NAMALWA (cell line): ENCODE data around the gene ALG1.
"Not testable (repeated sequence)": the region's sequence is repeated elsewhere in the genome, so short reads cannot be mapped to it uniquely, and the experiment has no call there.

Source experiments
- DNase-seq: peaks from one replicate; pipeline ENCODE4 v3.0.0-alpha.2; 2015; ENCODE audit warnings: low spot score

Gene ALG1

DNA sequence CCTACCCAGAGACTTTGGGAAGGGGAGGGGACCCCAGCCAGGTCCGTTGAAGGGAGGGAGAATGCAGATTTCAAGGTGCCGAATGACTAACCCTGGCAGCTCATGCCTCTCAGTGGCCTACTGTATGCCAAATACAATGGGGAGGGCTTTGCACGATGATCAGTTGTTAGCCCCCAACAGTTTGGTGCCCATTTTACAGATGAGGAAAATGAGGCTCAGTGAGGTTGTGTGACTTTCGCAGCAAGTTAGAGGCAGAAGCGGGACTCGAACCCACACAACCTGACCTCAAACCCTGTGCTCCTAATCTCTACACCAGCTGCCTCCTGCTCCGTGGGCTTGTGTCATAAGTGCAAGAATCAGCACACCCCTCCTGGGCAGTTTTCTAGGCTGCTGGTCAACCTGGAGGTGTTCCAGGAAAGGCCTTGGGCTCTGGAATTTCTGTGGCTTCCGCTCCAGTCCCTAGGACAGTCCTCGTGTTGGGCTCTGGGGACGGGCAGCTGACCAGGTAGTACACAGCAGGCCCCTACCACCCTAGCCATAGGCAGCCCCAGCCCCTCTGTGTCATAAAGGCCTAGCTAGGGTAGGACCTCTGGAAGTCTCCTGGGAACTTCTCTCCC, 26.0 kb upstream of the ALG1 start:
- DNase-seq: no peak

DNA sequence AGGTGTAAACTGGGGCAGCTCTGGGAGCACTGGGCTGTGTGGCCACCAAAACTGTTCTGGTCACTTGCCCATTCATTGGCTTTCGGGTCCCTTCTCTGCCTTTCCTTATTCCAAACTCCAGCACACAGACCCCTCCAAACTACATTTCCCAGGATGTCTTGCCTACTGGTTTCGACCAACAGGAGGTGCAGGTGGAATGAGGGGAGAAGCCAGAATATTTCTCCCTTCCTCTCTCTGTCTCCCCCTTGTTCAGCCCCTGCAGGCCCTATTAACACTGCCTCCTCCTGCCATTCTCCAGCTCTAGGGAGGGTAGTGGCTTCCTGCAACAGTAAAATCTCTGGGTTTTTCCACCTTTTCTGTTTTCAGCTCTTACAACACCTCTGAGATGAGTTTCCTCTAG, 24.7 kb upstream of the ALG1 start:
- DNase-seq: no peak

DNA sequence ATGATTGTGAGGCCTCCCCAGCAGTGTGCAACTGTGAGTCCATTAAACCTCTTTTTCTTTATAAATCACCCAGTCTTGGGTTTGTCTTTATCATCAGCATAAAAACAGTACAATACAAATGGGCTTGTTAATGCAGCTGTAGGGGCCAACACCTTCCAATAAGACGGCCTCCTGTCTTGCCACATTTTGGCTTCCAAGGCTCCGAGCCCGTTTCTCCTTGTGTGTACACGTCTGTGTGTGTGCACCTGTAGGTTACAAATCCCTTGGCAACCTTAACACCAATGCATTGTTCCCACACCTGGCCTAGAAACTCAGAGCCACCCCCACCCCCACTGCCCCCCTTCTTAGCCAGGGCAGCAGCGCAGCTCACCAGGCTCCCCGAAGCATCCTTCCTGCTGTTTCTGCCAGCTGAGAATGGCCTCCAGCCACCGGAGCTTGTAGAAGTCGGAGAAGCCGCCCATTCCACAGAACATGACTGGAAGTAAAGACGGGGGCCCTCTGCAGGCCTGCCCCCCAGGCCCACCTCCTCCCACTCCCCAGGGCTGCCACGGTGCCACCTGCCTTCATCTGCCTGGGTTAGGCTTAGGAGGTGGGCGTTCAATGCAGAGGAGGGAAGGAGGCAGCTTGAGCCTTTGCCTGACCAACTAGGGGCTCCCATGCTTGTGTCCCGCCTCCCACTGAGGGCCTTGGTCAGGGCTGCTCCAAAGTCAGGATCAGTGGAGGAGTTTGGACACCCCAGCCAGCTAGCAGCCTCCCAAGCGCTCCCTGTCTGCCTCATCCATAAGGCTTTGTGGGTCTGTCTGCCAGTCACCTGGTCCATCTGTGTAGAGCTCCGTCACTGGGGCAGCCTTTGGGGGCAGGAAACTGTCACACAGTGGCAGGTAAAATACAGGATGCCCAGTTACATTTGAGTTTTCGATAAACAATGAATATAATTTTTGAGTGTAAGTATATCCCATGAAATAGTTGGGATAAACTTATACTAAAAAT, 16.5 kb upstream of the ALG1 start:
- no peak for DNase-seq

DNA sequence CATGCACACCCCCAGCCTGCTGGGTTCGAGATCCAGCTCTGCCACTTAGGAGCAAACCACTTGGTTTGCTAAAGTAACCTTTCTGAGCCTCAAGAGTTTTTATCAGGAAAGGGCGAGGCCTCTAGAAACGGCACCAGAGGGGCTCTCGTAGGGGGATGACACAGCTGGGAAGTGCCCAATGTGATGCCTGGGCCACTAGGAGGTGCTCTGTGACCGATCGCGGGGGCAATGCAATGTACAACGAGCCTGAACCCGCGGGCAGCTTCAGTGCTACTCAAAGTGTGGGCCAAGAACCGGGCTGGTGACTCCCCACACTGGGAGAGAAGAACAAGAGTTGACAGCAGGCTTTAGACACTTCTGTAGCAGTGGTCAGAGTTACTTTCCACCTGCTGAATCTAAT, 15.3 kb upstream of the ALG1 start:
- peak; percentile 77 for DNase-seq

DNA sequence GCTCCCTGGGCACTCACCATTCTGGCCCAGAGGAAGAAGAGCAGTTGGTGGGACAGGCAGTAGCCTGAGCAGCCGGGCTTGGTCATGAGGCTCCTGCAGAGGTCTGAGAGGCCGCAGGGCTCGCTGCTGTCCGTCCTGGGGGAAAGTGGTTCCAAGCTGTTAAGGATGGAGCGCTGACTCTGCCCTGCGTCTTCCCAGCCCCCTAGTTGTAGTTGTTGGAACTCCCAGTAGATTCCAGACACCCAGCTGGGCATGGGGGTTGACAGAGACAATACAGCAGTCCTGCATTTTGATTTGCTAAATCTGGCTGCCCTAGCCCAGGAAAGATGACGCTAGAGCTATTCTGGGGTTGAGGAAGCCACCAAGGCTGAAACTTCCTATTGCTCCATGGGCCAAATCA, 13.2 kb upstream of the ALG1 start:
- no peak for DNase-seq

DNA sequence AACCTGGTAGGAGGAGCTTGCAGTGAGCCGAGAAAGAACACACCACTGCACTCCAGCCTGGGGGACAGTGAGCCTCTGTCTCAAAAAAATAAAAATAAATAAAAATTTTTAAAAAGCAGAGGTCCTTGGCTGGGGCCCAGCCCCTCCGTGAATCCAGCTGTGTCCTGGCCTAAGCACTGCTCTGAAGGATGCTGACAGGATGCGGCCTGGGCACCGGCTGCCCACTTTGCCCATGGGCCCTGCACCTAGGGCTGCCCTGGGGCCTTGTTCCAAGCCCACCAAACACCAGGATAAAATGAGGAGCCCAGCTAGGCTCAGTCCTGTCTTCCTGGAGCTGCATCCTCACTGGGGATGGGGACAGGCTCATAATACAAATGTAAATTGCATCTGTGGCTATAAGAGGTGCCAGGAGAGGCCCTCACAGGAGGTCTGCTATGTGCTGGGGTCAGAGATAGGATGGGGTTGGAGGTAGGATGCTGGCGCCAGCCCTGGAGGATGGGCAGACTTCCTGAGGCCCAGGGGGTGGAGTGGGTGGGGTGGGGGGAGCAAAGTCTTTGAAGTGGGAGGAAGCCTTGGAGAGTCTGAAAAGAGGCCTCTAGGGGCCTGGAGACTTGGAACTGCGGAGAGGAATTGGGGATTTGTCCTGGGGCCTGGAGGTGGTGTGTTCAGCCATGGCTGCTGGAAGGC, 12.1 kb upstream of the ALG1 start:
- no peak for DNase-seq

DNA sequence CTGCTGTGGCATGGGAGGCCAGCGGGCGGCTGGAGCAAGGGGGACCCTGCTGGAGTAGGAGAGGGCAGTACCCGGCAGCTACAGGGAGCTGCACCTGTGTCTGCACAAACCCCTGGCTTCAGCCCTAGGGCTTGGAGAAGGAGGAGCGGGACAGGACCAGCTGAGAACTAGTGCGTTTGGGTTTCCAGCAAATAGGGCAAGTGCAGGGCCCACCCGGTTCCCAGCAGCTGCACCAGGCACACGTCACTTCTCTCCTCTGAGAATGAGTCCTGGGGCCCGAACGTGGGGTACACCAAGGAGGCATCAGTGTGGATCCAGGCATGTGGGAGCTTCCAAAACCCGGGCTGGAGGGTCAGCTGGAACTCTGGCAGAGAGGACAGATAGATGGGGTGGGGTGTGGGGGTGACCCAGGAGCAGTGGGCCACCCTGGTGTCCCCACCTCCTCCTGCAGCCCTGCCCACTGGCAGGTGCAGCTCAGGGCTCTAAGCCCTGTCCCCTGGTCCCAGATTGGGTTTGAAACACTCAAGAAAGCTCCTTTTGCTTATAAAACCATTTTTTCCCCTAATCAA, 11.5 kb upstream of the ALG1 start:
- DNase-seq: no peak

DNA sequence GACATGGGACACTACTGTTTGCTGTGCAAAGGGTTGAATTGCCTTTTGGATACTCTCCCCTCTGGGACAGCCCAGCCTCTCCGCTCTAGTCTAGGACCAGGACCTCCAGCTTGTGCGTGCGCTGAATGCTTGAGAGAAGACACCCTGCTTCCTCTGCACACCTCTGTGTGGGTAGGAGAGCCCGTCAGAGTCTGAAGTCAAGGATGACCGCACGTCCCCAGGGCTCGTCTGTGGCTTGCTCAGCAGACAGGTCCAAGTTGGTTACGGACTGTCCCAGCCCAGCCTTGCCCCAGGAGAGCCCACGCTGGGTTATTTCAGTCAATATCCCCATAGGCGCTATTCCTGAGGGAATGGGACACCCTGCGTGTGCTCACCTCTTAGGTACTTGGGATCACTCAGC, 9.6 kb upstream of the ALG1 start:
- DNase-seq: no peak

DNA sequence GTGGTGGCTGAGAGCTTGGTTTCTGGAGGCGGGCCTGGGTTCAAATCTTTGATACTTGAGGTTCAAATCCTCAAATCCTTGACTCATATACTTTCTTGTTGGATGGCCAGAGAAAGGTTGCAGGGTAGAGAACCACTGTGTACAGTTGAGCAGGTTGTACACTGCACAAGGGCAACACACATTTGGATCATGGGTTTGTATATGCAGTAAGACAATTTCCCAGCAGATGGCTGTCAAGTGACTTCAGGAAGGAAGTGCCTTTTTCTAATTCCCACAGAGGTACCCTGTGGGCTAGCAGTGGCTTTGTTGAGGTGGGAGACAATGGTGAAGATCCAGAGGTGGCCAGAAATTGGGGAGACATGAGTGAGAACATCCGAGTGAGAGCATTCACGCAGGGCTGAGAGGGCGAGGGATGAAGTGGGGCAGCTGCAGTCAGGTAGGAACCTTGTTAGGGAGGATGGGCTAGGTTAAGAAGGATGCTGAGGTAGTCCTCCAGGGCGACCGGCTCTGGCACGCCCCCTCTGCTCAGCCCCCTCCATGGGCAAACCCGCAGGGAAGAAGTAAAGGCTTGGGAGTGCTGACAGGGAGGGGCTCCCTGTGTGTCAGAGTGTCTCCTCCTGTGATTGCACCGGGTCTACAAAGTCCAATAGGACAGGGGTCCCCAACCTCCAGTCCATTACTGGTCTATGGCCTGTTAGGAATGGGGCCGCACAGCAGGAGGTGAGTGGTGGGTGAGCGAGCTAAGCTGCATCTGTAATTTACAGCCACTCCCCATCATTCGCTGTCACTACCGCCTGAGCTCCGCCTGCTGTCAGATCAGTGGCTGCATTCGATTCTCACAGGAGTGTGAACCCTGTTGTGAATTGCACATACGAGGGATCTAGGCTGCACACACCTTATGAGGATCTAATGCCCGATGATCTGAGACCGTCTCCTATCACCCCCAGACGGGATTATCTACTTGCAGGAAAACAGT, 8.6 kb upstream of the ALG1 start:
- peak; percentile 35 for DNase-seq

DNA sequence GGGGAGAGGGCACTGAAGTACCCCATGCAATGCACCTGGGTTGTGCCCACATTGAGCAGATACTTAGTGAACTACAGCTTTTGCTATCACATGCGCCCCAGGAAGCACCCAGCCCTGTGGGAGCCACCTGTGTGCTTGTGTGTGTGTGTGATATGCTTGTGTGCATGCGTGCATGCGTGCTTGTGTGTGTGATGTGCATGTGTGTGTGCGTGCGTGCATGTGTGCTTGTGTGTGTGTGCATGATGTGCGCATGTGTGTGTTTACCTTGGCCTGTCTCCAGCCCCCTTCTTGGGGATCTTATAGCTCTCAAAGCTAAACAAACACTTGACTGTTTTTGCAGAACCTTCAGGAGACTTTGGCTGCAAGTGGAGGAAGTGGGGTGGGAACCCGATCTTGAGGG, 6.7 kb upstream of the ALG1 start:
- no peak for DNase-seq

DNA sequence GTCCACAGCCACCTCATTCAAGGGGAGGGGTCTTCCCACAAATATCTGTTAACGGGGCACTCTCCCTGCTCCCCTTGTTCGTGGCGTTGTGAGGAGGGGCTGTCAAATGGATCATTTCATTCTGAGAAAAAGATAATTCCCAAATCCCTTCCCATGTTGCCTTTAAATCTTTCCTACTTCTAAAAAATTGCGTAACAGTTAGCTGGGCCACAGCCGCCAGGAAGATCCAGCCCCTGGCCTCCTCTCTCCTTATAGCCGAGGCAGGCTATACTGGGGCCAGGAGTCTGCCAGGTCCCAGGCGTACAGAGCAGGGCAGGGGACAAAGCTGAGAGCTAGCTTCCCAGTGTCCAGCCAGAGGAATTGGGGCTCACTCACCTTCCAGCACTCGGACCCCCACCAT, 6.3 kb upstream of the ALG1 start:
- DNase-seq: no peak

DNA sequence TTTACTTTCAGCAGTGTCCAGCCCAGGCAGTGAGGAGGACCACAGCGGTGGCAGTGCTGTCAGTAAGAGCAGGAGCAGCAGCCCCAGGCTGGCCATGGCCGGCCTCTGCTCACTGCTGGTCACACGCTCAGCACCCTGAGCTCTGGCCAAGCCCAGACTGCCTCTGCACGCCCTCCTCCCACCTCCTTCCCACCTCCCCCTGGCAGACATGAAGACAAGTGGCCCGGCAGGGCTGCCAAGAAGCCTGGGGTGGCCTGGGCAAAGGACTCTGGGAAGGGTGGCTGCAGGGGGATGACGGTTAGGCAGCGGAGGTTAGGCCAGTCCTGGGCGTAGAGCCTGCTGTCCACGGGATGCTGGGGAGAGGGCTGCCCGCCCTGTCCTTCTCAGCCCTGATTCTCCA, 5.8 kb upstream of the ALG1 start, which contains the start of gene C16orf89:
TSS of gene C16orf89 (minus strand) at position 144 of the 400 bp plus-strand sequence. CDS start at position 96, 48 bp downstream.
- DNase-seq: no peak

DNA sequence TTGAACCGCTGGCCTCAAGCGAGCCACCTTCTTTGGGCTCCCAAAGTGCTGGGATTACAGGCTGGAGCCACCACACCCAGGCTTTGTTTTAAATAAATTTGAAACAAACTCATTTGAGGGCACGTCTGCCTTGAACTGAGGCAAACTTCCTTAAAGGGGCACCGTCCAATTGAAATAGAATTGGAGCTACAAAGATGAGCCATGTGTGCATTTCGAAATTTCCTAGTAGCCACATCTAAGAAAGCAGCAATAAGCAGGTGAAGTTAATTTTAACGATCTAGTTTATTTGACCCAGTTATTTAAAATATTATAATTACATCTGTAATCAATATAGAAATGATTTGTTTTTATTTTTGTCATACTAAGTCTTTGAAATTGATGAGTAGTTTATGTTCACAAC, 5.1 kb upstream of the ALG1 start:
- DNase-seq: no peak

DNA sequence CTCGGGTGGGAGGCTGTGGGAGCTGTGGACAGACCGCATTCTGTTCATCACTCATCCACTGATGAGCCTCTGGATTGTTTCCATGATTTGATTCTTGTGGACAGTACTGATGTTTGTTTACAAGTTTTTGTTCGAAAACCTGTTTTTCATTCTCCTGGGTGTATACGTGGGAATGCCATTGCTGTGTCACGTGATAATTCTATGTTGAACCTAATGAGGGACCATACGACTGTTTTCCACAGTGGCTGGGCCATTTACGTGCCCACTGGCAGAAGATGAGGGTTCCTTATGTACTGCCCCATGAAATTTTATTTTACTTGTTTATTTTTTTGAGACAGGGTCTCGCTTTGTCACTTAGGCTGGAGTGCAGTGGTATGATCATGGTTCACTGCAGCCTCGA, 2.6 kb upstream of the ALG1 start:
- no peak for DNase-seq

DNA sequence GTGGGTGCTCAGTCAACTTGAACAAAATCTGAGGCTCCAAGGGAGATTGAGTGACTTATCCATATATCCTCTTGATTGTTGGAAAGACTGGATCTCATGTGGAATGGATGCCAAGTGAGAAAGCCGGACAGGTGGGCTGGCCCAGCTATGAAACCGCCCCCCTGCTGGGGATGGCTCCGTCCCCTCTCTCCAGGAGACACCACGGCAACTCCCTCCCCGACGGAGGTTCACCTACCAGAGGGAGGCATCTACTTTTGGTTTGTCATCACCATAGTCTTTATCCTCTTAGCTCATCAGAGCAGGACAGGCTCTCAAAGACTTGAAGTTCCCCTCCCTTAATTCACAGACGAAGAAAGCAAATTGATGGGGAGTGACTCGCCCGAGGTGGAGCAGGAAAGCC, 1.8 kb upstream of the ALG1 start:
- DNase-seq: no peak

DNA sequence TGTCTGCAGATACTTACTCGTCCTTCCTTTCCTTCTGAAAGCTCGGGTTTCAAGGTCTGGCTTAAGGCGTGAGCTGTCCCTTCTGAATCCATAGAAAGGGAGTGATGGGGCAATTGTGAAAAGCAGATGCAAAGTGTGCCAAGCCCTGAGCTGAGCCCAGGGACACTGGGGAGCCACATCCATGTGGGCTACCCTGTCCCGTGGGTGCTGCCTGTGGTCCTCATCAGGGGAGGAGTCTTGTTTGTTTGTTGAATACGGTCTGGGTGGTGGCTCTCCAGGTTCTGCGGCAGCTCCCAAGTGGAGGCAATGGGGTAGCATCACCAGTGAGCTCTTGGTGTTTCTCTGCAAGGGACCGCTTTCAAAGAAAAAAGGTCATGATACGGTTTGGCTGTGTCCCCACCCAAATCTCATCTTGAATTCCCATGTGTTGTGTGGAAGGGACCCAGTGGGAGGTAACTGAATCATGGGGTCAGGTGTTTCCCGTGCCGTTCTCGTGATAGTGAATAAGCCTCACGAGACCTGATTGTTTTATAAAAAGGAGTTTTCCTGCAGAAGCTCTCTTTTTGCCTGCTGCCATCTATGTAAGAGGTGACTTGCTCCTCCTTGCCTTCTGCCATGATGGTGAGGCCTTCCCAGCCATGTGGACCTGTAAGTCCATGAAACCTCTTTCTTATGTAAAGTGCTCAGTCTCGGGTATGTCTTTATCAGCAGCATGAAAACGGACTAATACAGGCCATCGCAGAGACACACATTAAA, 1.0 kb upstream of the ALG1 start:
- no peak for DNase-seq

DNA sequence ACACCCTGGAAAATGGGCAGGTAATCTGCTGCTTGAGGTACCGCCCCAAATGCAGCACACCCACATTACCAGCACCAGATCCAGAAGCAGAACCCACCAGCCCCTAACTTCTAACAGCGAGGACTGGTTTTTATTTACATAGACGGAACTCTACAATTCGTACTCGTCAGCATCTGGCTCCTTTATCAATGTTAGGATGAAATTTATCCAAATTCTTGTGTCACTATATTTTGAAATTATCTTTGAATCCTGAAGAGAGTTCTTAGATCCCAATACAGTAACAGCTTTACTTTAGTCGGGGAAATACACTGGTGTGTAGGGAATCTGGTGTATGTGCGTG, 332 bp upstream of the ALG1 start:
- no peak for DNase-seq

DNA sequence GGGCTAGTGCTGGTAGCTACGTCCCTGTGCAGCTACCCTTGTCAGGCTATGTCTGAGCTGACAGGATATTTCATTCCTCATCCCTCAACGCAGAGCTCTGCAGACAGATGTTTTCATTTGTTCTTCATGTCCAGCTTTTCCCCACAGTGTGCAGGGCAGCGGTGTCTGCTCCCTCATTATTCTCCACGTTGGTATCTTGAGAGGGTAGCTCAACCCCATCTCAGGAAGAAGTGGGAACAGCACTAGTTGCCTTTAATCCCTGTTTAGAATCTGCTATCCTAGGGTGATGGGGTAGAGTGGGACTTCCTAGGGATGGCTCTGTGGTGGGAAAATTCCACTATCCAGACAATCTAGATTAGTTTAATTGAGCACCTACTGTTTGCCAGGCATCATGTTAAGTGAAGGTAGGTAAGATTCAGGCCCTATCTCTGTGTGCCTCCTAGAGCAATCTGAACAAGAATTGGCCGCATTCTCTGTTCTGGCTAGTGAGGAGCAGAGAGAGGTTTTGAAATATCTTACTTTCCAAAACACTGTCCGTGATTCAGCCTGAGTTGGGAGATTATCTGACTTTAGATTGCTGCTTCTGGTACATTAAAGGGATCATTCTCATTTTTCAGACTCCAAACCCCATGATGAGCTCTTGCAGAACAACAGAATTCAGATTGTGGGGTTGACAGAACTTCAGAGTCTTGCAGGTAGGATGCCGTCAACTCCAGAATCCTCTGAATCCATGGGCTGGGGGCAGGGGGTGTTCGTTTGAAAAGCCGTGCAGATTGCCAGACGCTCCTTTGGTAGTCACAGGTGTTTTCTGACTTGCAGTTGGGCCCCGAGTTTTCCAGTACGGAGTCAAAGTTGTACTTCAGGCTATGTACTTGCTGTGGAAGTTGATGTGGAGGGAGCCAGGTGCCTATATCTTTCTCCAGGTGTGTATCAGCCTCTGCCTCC, 963 bp downstream of the ALG1 start:
- DNase-seq: no peak

DNA sequence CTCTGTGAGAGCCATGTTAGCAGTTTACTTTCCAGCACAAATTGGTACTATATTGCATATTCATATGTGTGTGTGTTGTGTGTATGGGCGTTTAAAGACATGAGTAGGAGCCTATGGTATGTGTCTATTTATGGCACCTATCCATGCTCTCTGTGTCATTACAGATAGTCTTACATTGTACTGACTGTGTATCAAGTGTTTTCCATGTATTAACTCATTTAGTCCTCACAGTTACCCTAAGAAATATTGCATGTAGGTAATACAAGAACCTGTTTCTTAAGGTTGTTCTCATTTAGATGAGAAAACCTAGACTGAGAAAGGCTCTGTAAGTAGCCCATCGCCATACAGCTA, 1.6 kb downstream of the ALG1 start:
- no peak for DNase-seq

DNA sequence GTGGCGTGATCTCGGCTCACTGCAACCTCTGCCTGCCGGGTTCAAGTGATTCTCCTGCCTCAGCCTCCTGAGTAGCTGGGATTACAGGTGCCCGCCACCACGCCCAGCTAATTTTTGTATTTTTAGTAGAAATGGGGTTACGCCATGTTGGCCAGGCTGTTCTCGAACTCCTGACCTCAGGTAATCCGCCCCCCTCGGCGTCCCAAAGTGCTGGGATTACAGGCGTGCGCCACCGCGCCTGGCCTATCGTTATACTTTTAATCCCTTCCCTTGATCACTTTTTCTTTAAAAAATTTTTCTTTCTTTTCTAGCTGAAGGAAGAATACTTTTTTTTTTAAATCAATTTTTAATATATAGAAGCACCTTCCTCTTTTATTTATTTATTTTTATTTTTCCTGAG, 2.1 kb downstream of the ALG1 start:
- not testable (repeated sequence) for DNase-seq
